ENCODE measurements around the gene CNTNAP4.

DNA sequence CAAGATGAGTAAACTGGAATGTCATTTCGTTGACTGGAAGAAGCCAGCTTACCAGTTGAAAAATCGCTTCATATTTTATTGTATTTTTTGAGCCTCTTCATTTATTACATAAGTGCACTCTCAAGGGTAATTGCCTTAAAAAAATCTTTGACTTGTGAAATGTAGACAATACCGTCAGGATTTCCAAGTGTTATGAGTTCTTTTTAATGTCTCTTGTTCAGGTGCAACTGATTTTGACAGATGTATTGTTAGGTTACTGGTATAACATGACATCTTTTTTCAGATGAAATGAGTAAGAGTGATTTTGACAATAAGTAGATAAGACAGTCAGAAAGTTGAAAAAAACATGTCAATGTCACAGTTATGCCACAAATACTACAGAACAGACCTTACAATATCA, 169.1 kb downstream of the CNTNAP4 start:
- TF ChIP-seq, protein P1, sequence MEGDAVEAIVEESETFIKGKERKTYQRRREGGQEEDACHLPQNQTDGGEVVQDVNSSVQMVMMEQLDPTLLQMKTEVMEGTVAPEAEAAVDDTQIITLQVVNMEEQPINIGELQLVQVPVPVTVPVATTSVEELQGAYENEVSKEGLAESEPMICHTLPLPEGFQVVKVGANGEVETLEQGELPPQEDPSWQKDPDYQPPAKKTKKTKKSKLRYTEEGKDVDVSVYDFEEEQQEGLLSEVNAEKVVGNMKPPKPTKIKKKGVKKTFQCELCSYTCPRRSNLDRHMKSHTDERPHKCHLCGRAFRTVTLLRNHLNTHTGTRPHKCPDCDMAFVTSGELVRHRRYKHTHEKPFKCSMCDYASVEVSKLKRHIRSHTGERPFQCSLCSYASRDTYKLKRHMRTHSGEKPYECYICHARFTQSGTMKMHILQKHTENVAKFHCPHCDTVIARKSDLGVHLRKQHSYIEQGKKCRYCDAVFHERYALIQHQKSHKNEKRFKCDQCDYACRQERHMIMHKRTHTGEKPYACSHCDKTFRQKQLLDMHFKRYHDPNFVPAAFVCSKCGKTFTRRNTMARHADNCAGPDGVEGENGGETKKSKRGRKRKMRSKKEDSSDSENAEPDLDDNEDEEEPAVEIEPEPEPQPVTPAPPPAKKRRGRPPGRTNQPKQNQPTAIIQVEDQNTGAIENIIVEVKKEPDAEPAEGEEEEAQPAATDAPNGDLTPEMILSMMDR (conservative IDR thresholded peaks at IDR 0.05; ENCODE audit: low read depth, low read length) = no peak
- no peak for TF ChIP-seq EZH2 (IDR thresholded peaks at IDR 0.05; ENCODE audit: low read length, unreplicated experiment)

Data from PC-3 (cell line).